AG04449 (cell line): ENCODE results near the gene TMEM242.

Source experiments
- CTCF ChIA-PET: fragments of 350-600 bp; formaldehyde crosslinking; extraction: SDS; loops from one replicate; lab custom pipeline; 2021; ENCODE audit warnings: antibody characterized with exemption; lab: Yijun Ruan, JAX
- POLR2A ChIA-PET: fragments of 400-600, 350-600 bp; formaldehyde crosslinking; extraction: SDS; loops from one replicate; lab custom pipeline; 2020; ENCODE audit warnings: antibody characterized with exemption, inconsistent platforms; lab: Yijun Ruan, JAX
- DNase-seq: peaks from one replicate; pipeline ENCODE4 v3.0.0-alpha.2; 2010; ENCODE audit warnings: low read depth, low spot score
- H3K4me3 ChIP-seq: 2 replicates; pipeline ENCODE4 v1.5.1; 2011; ENCODE audit warnings: low read depth, mild to moderate bottlenecking, control low read depth, low read length
- CTCF ChIP-seq: IDR thresholded peaks from one replicate; pipeline ENCODE4 v1.5.1; 2011; ENCODE audit warnings: mild to moderate bottlenecking, moderate library complexity, low read length, control low read depth, inconsistent platforms; ENCODE audit not compliant: insufficient read depth; ENCODE audit errors: missing control alignments

Gene TMEM242

GRCh38 chr6:157289764-157290163 lies 33.6 kb downstream of the TMEM242 start:
- no peak for TF ChIP-seq CTCF
- DNase-seq: no peak
- ChIA-PET POLR2A (no interaction called here), CTCF (interaction anchor here (1.7 to 8.9 kb wide), 3 partner anchors 8 to 14 kb away, joined by 3 to 72 read pairs (median 5); no protein-coding TSS in a partner anchor)
- H3K4me3 ChIP-seq: no peak overlapping the region

- no peak for DNase-seq
- no peak overlapping the region for H3K4me3 ChIP-seq
- TF ChIP-seq CTCF: no peak
- POLR2A ChIA-PET: no interaction called here
- CTCF ChIA-PET: interaction anchor here (0.7 to 8.9 kb wide), 5 partner anchors 11 to 1990 kb away, joined by 3 to 72 read pairs (median 4); no protein-coding TSS in a partner anchor
Measured at GRCh38 chr6:157288575-157288974, 34.7 kb downstream of the TMEM242 start.

- no peak for TF ChIP-seq CTCF
- no peak for DNase-seq
- ChIA-PET CTCF (interaction anchor here (0.9 to 8.9 kb wide), 2 partner anchors 12 to 379 kb away, joined by 4 to 72 read pairs; no protein-coding TSS in a partner anchor), POLR2A (no interaction called here)
- no peak overlapping the region for H3K4me3 ChIP-seq
Measured at GRCh38 chr6:157287923-157288322, 35.4 kb downstream of the TMEM242 start.

GRCh38 chr6:157287247-157287850 lies 36.0 kb downstream of the TMEM242 start:
- no peak overlapping the region for H3K4me3 ChIP-seq
- ChIA-PET CTCF (interaction anchor here (8.9 kb wide), 1 partner anchor 12 kb away, joined by 72 read pairs; no protein-coding TSS in a partner anchor), POLR2A (no interaction called here)

GRCh38 chr6:157285422-157285779 lies 37.9 kb downstream of the TMEM242 start:
- DNase-seq: no peak
- no peak overlapping the region for H3K4me3 ChIP-seq
- TF ChIP-seq CTCF: no peak
- POLR2A ChIA-PET: no interaction called here
- CTCF ChIA-PET: interaction anchor here (8.9 kb wide), 1 partner anchor 10 kb away, joined by 72 read pairs; no protein-coding TSS in a partner anchor

More at GRCh38 chr6:157287247-157287850, 36.0 kb downstream of the TMEM242 start:
- no peak for TF ChIP-seq CTCF
- DNase-seq: no peak

GRCh38 chr6:157284738-157285421 lies 38.4 kb downstream of the TMEM242 start:
- no peak for TF ChIP-seq CTCF
- CTCF ChIA-PET: interaction anchor here (8.9 kb wide), 1 partner anchor 9 kb away, joined by 72 read pairs; no protein-coding TSS in a partner anchor
- no peak for DNase-seq
- POLR2A ChIA-PET: no interaction called here
- no peak overlapping the region for H3K4me3 ChIP-seq
